NCI-H2227 treated with DMSO at 0.1 percent for 48 hours (cell line): ENCODE measurements around the gene NLK.
"Not testable (repeated sequence)": the region's sequence is repeated elsewhere in the genome, so short reads cannot be mapped to it uniquely, and the experiment has no call there.

Source experiments
- DNase-seq: peaks from one replicate; lab custom pipeline; 2025; lab: John Stamatoyannopoulos, UW

NLK gene

DNA sequence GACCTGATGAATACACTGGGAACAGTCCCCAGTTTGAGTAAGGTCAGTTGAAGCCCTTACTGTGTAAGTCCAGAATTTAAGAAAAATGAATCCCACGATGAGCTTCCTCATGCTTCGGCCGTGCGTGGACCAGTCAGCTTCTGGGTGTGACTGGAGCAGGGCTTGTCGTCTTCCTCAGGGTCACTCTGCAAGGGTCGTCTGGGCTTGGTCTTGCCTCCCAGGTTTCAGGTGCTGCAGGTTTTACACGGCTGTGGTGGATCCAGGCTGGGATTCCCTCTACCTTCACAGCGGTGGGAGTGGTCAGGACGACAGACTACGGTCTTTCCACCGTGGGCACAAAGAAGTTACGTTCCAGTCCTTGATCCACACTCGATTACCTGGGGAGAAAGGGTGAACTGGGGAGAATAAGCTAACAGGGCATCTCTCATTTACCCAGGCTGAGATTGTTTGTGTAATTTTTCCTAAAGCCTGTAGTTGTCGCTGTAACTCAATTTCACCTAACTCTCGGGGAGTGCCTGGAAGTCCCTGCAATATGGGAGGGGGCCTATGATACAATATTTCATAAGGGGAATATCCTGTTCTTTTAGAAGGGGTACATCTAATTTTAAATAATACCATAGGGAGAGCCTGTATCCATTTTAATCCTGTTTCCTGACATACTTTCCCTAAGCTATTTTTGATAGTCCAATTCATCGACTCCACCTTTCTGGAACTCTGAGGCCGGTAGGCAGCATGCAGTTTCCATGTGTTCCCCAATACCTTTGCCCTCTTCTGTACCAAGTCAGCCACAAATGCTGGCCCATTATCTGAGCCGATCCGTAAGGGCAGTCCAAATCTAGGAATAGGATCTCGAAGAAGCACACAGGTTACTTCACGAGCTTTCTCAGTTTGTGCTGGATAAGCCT, 190.7 kb downstream of the NLK start:
- DNase-seq = peak; percentile 1

DNA sequence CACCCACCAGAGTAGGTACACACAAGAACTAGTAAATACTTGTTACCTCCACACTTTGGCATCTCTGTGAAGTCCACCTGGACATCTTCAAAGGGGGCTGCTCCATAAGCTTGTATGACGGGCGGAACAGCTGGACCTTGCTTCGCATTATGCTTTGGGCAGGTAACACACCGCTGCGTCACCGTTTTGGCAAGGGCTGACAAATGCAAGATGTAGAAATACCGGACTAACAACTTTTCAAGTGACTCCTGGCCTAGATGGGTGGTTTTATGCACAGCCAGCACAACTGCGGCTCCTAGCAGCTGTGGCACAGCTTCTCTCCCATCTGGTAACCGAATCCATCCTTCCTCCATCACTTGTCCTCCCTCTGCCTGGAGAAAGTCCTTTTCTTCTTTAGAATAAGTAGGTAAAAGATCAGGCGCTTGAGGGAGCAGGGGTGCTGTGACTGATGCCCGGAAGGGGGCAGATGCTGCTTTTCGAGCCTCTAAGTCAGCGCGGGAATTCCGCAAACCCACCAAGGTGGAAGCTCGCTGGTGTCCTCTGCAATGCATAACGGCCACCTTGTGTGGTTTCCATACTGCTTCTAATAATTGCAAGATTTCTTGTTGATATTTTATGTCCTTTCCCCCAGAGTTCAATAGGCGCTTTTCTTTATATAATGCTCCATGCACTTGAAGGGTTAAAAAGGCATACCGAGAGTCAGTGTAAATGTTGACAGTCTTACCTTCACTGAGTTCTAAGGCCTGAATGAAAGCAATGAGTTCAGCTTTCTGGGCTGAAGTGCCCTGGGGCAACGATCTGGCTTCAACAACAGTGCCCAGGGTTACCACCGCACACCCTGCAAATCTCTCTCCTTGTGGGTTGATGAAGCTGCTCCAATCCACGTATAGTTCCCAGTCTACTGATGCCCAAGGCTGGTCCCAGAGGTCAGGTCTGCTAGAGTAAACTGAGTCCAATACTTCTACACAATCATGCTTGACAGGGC, 191.7 kb downstream of the NLK start:
- DNase-seq = not testable (repeated sequence)

DNA sequence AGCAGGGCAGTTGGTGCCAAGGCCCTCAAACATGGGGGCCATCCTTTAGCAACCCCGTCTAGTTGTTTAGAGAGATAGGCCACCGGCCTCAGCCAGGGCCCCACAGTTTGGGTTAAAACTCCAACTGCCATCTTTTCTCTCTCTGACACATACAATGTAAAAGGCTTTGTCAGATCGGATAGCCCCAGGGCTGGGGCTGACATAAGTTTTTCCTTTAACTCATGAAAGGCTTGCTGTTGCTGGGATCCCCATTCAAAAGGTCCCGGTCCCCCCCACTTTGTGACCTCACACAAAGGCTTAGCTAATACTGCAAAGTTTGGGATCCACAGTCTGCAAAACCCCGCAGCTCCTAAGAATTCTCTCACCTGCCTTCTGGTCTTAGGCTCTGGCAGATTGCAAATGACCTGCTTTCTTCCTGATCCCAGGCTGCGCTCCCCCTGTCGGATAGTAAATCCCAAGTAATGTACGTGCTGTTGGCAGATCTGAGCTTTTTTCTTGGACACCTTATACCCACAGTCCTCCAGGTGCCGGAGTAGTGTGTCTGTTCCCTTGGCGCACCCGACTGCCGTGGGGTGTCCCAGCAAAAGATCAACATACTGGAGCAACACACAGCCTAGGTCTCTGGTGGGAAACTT, 192.7 kb downstream of the NLK start:
- not testable (repeated sequence) for DNase-seq

DNA sequence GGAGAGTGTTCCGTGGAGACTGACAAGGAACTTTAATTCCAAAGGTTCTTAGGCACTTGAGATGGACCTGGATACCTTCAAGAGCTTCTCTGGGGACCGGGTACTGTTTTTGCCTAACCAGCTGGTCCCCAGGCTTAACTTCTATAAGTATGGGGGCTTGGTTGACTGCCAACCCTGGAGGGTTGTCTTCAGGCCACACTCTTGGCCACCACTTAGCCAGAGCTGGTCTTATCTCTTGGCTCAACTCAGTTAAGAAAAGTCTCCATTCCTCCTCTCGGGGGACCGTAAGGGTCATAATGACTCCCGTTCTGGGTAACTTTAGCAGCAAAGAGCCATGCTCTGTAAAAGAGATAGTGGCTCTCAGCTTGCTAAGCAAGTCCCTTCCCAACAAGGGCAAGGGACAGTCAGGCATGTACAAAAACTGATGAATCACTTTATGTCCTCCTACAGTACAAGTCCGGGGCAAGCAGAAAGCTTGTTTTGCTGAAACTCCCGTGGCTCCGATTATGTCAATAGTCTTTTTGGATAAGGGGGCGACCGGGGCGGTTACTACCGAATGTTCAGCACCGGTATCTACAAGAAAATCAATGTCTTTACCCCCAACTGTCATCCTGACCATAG, 193.7 kb downstream of the NLK start:
- DNase-seq = not testable (repeated sequence)

DNA sequence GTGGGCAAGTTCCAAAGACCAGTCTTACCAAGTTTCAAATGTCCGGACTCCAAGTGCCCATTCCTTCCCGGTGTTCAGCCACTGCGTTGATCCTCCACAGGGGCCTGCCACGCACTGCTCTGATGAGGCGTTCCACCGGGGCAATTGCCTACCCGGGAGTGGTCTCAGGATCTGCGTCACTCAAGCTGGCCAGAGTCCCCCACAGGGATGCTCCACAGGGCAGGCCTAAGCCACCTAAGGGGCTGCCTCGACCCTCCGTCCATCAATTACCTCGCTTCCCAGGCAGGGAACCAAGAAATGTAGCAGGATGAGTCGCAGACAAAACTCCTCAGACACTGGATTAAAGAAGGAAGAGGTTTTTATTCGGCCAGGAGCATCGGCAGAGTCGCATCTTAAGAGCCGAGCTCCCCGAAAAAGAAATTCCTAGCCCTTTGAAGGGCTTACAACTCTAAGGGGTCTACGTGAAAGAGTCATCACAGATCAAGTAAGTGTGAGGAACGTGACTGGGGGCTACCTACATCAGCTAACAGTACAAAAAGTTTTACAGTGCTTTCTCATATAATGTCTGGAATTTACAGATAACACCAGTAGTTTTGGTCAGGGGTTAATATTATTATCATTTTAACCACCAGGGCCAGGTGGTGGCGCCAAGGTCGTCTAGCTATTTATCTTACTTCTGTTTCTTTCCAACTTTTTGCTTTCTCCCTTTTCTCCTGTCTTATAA, 196.2 kb downstream of the NLK start:
- DNase-seq = not testable (repeated sequence)

DNA sequence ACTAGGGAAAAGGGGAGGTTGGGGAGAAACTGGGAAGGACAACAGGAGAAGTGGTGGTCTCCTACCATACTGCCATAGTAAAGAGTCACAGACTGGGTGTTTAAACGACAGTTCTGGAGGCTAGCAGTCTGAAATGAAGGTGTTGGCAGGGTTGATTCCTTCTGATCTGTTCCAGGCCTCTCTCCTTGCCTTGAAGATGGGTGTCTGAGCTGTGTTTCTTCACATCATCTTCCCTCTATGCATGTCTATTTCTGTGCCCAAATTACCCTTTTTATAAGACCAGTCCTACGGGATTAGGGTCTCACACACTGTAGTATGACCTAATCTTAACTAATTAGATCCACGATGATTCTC, 196.8 kb downstream of the NLK start:
- no peak for DNase-seq

DNA sequence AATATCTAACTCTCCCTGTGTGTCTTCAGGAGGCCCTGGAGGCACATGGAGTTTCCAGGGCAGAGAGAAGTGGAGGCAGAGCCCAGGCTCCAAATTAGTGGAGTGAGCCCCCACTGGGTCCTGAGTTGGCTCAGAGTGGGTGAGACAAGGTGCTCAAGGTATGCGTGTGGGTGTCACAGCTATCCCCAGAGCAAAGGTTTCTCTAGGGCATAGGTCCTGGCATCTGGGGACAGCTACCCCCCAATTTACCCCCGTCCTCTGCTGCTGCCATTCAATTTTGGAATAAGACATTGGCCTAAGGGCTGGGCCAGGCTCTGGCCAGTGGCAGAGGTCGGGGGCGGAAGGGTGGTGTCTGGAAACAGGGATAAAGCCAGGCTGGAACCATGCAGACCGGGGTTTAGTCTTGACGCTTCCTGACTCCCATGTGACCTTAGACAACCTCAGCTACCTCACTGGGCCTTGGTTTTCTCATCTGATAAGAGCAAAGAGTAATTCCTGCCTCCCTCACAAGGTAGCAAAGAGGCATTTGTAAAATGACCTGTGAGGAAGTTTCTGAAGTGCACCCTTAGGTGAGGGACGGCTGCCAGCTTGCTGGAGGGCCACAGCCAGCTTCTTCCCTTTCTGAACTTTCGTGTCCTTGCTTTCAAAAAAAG, 198.3 kb downstream of the NLK start:
- DNase-seq = no peak

DNA sequence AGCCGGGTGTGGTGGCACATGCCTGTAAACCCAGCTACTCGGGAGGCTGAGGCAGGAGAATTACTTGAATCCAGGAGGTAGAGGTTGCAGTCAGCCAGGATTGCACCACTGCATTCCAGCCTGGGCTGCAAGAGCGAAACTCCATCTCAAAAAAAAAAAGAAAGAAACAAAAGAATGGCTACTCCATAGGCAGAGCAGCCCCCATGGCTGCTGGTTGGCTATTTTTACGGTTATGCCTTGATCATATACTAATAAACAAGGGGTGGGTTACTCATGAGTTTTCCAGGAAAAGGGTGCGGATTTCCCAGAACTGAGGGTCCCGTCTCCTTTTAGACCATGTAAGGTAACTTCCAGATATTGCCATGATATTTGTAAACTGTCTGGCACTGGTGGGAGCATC, 200.3 kb downstream of the NLK start:
- DNase-seq = no peak

DNA sequence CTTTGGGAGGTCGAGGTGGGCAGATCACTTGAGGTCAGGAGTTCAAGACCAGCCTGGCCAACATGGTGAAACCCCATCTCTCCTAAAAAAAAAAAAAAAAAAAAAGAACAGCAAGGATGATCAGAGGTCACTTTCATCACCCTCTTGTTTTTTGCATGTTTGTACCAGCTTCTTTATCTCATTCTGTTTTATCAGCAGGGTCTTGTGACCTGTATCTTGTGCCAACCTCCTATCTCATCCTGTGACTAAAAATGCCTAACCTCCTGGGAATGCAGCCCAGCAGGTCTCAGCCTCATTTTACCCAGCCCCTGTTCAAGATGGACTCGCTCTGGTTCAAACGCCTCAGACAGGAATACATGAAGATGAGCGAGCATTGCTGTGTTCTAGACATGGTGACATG, 200.8 kb downstream of the NLK start:
- not testable (repeated sequence) for DNase-seq

DNA sequence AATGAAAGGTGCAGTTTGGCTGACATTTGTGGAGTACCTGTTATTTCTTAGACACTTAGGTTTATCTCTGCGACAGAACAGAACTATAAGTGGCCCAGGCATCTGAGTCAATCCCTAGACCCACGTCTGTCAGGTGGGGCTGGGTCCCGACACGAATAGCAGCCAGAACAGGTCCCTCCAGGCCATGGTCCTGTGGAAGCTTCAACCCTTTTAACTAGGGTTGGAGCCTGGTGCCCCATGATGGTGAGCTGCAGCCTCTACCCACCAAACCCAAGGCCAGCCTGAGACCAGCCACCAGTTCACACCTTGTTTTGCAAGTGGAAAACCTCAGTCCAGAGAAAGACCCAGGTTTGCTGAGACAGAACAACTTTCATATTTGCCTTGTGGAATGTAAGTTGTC, 202.0 kb downstream of the NLK start:
- DNase-seq = no peak
